SK-N-SH treated with all-trans-retinoic acid at 6 μM for 48 hours (cell line): ENCODE measurements around the gene DHX58.

ENCODE experiments used
- ATAC-seq: fragments of 200-7000 bp; cut with Tn5 transposase; 3 replicates; pipeline ENCODE4 v1.9.1; 2020; ENCODE audit warnings: mild to moderate bottlenecking, moderate library complexity
- ARNTL ChIP-seq: fragments of 450-650 bp; formaldehyde crosslinking; IDR thresholded peaks from 2 replicates; pipeline ENCODE4 v1.5.0; 2020; ENCODE audit warnings: low read depth, mild to moderate bottlenecking, moderate library complexity, borderline replicate concordance
- BACH2 ChIP-seq: fragments of 250-450 bp; sonication (Bioruptor Pico); IDR thresholded peaks from 2 replicates; pipeline ENCODE4 v1.9.0; 2021; ENCODE audit warnings: mild to moderate bottlenecking, borderline replicate concordance
- CSDC2 ChIP-seq: fragments of 250-450 bp; sonication (Bioruptor Pico); IDR thresholded peaks from 2 replicates; pipeline ENCODE4 v1.5.0; 2020; ENCODE audit warnings: mild to moderate bottlenecking, moderate library complexity
- ESRRG ChIP-seq: fragments of 250-450 bp; sonication (Bioruptor Pico); IDR thresholded peaks from 2 replicates; pipeline ENCODE4 v1.6.1; 2021; ENCODE audit warnings: mild to moderate bottlenecking
- GLIS3 ChIP-seq: fragments of 250-450 bp; sonication (Bioruptor Pico); IDR thresholded peaks from 2 replicates; pipeline ENCODE4 v1.5.0; 2020; ENCODE audit warnings: mild to moderate bottlenecking, moderate library complexity
- ISL1 ChIP-seq: fragments of 250-450 bp; sonication (Bioruptor Pico); IDR thresholded peaks from 2 replicates; pipeline ENCODE4 v2.1.2; 2022; ENCODE audit warnings: mild to moderate bottlenecking, moderate library complexity
- OSR1 ChIP-seq: fragments of 250-450 bp; sonication (Bioruptor Pico); IDR thresholded peaks from 2 replicates; pipeline ENCODE4 v1.8.0; 2022; ENCODE audit warnings: moderate library complexity, mild to moderate bottlenecking, inconsistent platforms
- PPARA ChIP-seq: fragments of 250-450 bp; sonication (Bioruptor Pico); IDR thresholded peaks from 2 replicates; pipeline ENCODE4 v1.5.0; 2020; ENCODE audit warnings: mild to moderate bottlenecking, borderline replicate concordance
- SNAI2 ChIP-seq: fragments of 250-450 bp; sonication (Bioruptor Pico); IDR thresholded peaks from 2 replicates; pipeline ENCODE4 v1.5.0; 2020; ENCODE audit warnings: mild to moderate bottlenecking, moderate library complexity
- TCF4 ChIP-seq: fragments of 250-450 bp; sonication (Bioruptor Pico); IDR thresholded peaks from 2 replicates; pipeline ENCODE4 v1.8.0; 2021; ENCODE audit warnings: mild to moderate bottlenecking, moderate library complexity, borderline replicate concordance
- TOX ChIP-seq: fragments of 250-450 bp; sonication (Bioruptor Pico); IDR thresholded peaks from 2 replicates; pipeline ENCODE4 v1.8.0; 2021; ENCODE audit warnings: mild to moderate bottlenecking, moderate library complexity, borderline replicate concordance
- ZC3H10 ChIP-seq: fragments of 250-450 bp; sonication (Bioruptor Pico); IDR thresholded peaks from 2 replicates; pipeline ENCODE4 v1.5.1; 2021; ENCODE audit warnings: mild to moderate bottlenecking, moderate library complexity
- ZFP3 ChIP-seq: fragments of 250-450 bp; sonication (Bioruptor Pico); IDR thresholded peaks from 2 replicates; pipeline ENCODE4 v1.5.0; 2020; ENCODE audit warnings: mild to moderate bottlenecking, moderate library complexity
- ZFP30 ChIP-seq: fragments of 450-650 bp; formaldehyde crosslinking; IDR thresholded peaks from 2 replicates; pipeline ENCODE4 v1.5.0; 2022; ENCODE audit warnings: mild to moderate bottlenecking, moderate library complexity
- ZNF70 ChIP-seq: fragments of 450-650 bp; formaldehyde crosslinking; IDR thresholded peaks from 2 replicates; pipeline ENCODE4 v1.5.0; 2020; ENCODE audit warnings: mild to moderate bottlenecking, moderate library complexity
- ZNF8 ChIP-seq: fragments of 450-650 bp; formaldehyde crosslinking; IDR thresholded peaks from 2 replicates; pipeline ENCODE4 v1.5.0; 2020; ENCODE audit warnings: mild to moderate bottlenecking, moderate library complexity
- TF ChIP-seq, protein P1 (sequence below): fragments of 250-450 bp; sonication (Bioruptor Pico); IDR thresholded peaks from 2 replicates; pipeline ENCODE4 v1.8.0; 2020; ENCODE audit warnings: mild to moderate bottlenecking, moderate library complexity, borderline replicate concordance
- TF ChIP-seq, protein P2 (sequence below): fragments of 250-450 bp; sonication (Bioruptor Pico); IDR thresholded peaks from 2 replicates; pipeline ENCODE4 v1.8.0; 2021; ENCODE audit warnings: low read depth, mild to moderate bottlenecking, moderate library complexity, borderline replicate concordance
- TF ChIP-seq, protein P3 (sequence below): fragments of 250-450 bp; sonication (Bioruptor Pico); IDR thresholded peaks from 2 replicates; pipeline ENCODE4 v1.5.1; 2021; ENCODE audit warnings: mild to moderate bottlenecking, moderate library complexity
- TF ChIP-seq, protein P4 (sequence below): fragments of 250-450 bp; sonication (Bioruptor Pico); IDR thresholded peaks from 2 replicates; pipeline ENCODE4 v1.5.1; 2020; ENCODE audit warnings: low read depth, mild to moderate bottlenecking, moderate library complexity
- TF ChIP-seq, protein P5 (sequence below): fragments of 250-450 bp; sonication (Bioruptor Pico); IDR thresholded peaks from 2 replicates; pipeline ENCODE4 v1.5.0; 2020; ENCODE audit warnings: mild to moderate bottlenecking, moderate library complexity

Gene DHX58

DNA sequence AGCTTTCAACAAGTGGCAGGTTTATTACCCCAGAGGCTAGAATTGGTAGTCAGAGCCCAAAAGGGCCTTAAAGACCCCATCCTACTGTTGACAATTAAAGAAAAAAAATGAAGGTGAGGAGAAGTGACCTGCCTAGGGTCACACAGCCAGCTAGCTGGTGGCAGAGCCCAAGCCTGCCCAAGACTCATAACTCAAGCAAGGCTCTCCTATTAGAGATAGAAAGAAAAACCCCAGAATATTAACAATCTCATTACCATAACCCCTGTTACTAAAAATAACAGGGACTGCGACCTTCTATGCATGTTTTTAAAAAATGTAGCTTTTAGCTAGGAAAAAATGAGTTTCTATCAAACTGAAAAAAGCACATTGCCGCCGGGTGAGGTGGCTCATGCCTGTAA lies 24.1 kb upstream of the DHX58 start:
- TF ChIP-seq ARNTL: no peak
- TF ChIP-seq ZNF70 (CRISPR knock-in tag): no peak
- TF ChIP-seq TCF4 (CRISPR knock-in tag): no peak
- no peak for TF ChIP-seq GLIS3 (CRISPR knock-in tag)
- TF ChIP-seq PPARA (CRISPR knock-in tag): no peak
- TF ChIP-seq, protein P1, sequence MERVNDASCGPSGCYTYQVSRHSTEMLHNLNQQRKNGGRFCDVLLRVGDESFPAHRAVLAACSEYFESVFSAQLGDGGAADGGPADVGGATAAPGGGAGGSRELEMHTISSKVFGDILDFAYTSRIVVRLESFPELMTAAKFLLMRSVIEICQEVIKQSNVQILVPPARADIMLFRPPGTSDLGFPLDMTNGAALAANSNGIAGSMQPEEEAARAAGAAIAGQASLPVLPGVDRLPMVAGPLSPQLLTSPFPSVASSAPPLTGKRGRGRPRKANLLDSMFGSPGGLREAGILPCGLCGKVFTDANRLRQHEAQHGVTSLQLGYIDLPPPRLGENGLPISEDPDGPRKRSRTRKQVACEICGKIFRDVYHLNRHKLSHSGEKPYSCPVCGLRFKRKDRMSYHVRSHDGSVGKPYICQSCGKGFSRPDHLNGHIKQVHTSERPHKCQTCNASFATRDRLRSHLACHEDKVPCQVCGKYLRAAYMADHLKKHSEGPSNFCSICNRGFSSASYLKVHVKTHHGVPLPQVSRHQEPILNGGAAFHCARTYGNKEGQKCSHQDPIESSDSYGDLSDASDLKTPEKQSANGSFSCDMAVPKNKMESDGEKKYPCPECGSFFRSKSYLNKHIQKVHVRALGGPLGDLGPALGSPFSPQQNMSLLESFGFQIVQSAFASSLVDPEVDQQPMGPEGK: no peak
- TF ChIP-seq ZFP30: no peak
- no peak for TF ChIP-seq BACH2 (CRISPR knock-in tag)
- TF ChIP-seq, protein P2, sequence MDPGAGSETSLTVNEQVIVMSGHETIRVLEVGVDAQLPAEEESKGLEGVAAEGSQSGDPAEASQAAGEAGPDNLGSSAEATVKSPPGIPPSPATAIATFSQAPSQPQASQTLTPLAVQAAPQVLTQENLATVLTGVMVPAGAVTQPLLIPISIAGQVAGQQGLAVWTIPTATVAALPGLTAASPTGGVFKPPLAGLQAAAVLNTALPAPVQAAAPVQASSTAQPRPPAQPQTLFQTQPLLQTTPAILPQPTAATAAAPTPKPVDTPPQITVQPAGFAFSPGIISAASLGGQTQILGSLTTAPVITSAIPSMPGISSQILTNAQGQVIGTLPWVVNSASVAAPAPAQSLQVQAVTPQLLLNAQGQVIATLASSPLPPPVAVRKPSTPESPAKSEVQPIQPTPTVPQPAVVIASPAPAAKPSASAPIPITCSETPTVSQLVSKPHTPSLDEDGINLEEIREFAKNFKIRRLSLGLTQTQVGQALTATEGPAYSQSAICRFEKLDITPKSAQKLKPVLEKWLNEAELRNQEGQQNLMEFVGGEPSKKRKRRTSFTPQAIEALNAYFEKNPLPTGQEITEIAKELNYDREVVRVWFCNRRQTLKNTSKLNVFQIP (CRISPR knock-in tag): no peak
- TF ChIP-seq OSR1 (CRISPR knock-in tag): no peak
- TF ChIP-seq ZFP3 (CRISPR knock-in tag): no peak
- TF ChIP-seq CSDC2: no peak
- TF ChIP-seq, protein P3, sequence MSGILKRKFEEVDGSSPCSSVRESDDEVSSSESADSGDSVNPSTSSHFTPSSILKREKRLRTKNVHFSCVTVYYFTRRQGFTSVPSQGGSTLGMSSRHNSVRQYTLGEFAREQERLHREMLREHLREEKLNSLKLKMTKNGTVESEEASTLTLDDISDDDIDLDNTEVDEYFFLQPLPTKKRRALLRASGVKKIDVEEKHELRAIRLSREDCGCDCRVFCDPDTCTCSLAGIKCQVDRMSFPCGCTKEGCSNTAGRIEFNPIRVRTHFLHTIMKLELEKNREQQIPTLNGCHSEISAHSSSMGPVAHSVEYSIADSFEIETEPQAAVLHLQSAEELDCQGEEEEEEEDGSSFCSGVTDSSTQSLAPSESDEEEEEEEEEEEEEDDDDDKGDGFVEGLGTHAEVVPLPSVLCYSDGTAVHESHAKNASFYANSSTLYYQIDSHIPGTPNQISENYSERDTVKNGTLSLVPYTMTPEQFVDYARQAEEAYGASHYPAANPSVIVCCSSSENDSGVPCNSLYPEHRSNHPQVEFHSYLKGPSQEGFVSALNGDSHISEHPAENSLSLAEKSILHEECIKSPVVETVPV (CRISPR knock-in tag): no peak
- no peak for TF ChIP-seq ISL1 (CRISPR knock-in tag)
- TF ChIP-seq ZC3H10: no peak
- TF ChIP-seq, all 23 proteins: peak for 0

DNA sequence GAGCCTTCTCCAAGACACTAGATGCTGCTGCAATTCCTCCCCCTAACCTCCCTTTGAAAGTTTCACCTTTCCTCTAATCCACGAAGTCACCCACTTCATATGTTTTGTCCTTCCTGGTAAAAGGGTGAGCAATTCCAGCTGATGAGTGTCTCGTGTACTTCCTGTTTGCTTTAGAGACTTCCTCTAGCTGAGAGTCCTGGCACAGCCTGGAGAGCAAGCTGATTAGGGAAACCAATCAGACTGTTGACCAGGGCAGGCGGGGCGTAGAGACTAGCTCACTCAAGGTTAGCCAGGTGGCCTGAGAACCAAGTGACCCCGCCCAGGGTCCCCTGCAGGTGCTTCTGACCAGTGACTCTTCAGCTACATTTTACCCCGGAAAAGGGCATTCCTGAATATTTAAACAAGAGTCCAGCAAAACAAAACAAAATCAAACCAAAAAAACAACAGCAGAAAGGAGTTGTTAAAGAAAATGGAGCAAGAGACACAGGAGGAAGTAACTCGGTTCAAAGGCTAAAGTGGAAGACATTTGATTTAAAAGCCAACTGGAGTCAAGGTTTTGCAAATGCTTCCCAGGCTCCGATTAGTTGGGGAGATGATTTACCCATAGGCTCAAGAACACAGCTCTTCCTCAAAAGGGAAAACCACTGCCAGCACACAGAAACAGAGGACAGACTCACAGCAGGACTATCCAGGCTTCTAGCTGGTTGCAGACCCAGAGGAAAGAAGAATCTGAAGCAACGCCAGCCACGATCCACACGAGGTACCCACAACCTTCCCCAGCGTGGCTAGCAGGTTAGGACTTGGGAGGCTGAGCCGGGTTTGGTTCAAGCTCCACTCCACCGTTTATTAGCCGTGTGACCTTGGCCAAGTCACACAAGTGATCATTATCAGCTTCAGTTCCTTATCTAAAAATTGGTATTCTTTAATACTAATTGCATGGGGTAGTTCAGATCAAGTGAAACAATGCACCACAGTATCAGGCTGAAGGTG lies 23.4 kb upstream of the DHX58 start:
- peak; percentile 51 for ATAC-seq
- TF ChIP-seq, protein P1: no peak
- TF ChIP-seq BACH2 (CRISPR knock-in tag) (no peak), ZNF8 (CRISPR knock-in tag) (no peak), ARNTL (no peak), ZNF70 (CRISPR knock-in tag) (no peak), CSDC2 (no peak), ISL1 (CRISPR knock-in tag) (no peak), PPARA (CRISPR knock-in tag) (no peak), ESRRG (CRISPR knock-in tag) (no peak), TOX (CRISPR knock-in tag) (no peak), SNAI2 (no peak)
- TF ChIP-seq, protein P3 (CRISPR knock-in tag): no peak
- TF ChIP-seq, protein P4, sequence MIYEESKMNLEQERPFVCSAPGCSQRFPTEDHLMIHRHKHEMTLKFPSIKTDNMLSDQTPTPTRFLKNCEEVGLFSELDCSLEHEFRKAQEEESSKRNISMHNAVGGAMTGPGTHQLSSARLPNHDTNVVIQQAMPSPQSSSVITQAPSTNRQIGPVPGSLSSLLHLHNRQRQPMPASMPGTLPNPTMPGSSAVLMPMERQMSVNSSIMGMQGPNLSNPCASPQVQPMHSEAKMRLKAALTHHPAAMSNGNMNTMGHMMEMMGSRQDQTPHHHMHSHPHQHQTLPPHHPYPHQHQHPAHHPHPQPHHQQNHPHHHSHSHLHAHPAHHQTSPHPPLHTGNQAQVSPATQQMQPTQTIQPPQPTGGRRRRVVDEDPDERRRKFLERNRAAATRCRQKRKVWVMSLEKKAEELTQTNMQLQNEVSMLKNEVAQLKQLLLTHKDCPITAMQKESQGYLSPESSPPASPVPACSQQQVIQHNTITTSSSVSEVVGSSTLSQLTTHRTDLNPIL (CRISPR knock-in tag): no peak
- TF ChIP-seq, protein P5, sequence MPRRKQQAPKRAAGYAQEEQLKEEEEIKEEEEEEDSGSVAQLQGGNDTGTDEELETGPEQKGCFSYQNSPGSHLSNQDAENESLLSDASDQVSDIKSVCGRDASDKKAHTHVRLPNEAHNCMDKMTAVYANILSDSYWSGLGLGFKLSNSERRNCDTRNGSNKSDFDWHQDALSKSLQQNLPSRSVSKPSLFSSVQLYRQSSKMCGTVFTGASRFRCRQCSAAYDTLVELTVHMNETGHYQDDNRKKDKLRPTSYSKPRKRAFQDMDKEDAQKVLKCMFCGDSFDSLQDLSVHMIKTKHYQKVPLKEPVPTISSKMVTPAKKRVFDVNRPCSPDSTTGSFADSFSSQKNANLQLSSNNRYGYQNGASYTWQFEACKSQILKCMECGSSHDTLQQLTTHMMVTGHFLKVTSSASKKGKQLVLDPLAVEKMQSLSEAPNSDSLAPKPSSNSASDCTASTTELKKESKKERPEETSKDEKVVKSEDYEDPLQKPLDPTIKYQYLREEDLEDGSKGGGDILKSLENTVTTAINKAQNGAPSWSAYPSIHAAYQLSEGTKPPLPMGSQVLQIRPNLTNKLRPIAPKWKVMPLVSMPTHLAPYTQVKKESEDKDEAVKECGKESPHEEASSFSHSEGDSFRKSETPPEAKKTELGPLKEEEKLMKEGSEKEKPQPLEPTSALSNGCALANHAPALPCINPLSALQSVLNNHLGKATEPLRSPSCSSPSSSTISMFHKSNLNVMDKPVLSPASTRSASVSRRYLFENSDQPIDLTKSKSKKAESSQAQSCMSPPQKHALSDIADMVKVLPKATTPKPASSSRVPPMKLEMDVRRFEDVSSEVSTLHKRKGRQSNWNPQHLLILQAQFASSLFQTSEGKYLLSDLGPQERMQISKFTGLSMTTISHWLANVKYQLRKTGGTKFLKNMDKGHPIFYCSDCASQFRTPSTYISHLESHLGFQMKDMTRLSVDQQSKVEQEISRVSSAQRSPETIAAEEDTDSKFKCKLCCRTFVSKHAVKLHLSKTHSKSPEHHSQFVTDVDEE (CRISPR knock-in tag): no peak
- TF ChIP-seq, all 23 proteins: peak for 0

More for the DNA sequence above, 24.1 kb upstream of the DHX58 start:
- no peak for ATAC-seq
